ENCODE results near the gene GINS2.

GINS2 gene

DNA sequence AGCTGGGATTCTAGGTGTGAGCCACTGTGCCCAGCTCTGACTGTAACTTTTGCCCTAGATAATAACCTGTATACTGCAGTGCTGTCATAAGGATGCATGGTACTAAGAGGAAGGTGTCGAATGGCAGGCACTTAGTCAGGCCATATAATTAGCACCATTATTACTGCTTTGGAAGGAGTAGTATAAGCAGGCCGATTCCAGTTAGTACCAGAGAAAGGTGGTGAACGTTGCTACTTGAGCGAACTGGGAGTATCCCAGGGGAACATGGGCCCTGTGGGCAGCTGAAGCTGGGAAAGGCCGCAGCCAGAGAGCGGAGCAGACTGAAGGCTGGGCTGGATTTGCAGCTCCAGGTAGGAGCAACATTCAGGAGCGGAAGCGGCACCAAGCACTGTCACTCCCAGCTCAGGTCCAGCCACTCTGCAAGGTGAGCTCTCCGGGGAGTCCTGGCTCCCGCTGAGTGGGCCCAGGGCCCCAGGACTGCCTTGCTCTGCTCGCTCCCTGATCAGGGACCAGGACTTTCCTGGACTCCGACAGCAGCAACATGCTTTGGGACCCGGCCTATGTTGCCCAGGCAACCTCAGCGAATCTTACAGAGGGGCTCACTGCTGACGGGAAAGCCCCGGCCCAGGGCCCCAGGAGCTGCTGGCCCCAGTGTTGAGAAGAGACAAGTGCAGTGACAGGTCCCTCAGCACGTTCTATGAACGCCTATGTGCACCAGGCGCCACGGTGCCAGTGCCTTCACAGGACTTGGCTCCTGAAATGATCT is 33.6 kb upstream of the GINS2 start:
- TF ChIP-seq GATA3 (IDR thresholded peaks at IDR 0.05; ENCODE audit: low read depth, low read length) (no peak), GATA2 (IDR thresholded peaks at IDR 0.05; ENCODE audit: low read depth, low read length) (no peak)

DNA sequence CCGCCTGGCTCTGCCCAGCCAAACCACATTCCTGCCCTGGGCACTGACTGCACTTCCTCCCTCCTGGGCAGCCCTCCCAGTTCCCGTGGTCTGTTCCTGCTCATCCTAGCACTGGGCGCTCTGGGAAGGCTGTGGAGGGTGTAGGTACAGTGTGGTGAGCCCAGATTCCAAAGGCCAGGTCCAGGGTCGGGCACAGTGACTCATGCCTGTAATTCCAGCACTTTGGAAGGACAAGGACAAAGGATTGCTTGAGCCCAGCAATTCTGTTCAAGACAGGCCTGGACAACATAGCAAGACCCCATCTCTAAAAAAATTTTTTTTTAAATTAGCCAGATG is 31.5 kb upstream of the GINS2 start:
- no peak for TF ChIP-seq GATA2 (IDR thresholded peaks at IDR 0.05; ENCODE audit: low read depth, low read length)
- TF ChIP-seq GATA3 (IDR thresholded peaks at IDR 0.05; ENCODE audit: low read depth, low read length): no peak

DNA sequence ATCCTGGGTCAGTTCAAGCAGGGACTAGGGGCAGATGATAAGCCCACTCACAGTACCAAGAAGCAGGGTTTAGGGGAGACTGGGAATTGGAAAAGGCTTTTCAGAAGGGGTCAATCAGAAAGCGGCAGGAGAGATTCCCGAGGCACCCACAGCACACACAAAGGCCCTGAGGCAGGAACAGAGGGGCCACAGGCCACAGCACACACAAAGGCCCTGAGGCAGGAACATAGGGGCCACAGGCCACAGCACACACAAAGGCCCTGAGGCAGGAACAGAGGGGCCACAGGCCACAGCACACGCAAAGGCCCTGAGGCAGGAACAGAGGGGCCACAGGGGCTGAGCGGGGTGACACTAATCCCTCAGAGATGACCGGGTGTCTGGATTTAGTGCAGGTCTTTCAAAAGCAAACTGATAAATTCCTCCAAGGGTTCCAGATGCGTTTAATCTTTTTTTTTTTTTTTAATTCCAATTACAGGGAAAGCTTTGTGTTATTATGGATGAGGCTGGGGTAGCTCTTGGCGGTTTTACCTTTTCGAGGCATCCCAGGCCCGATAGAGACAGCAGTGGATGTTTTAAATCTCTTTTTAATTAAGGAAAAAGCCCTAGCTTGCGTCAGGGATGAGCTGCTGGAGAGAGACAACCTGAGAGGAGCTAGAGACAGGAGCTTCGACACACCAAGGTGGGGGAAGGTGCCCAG is 31.0 kb upstream of the GINS2 start:
- TF ChIP-seq GATA2 (IDR thresholded peaks at IDR 0.05; ENCODE audit: low read depth, low read length) (no peak), GATA3 (IDR thresholded peaks at IDR 0.05; ENCODE audit: low read depth, low read length) (no peak)

DNA sequence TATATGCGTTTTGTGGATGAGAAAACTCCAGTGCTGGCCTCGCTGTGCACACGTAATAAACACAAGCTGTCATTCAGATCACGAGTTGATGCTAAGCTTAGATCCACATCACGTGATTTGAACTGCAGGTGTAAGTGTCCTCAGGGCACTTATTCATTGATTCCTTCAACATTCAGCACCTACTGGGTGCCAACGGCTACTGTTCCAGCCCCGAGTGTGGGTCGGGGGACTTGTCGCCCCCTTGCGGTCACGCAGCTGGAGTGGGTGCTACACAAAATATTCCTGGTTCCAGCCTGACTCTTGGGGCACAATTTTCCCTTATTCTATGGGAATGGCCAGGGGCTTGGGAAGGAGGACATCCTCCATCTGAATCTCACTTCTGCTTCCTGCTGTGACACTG is 29.9 kb upstream of the GINS2 start:
- TF ChIP-seq GATA3 (IDR thresholded peaks at IDR 0.05; ENCODE audit: low read depth, low read length) (no peak), GATA2 (IDR thresholded peaks at IDR 0.05; ENCODE audit: low read depth, low read length) (no peak)

- TF ChIP-seq GATA3 (IDR thresholded peaks at IDR 0.05; ENCODE audit: low read depth, low read length): no peak
- TF ChIP-seq GATA2 (IDR thresholded peaks at IDR 0.05; ENCODE audit: low read depth, low read length): no peak
Observed at GRCh38 chr16:85718153-85718477, 29.4 kb upstream of the GINS2 start.

DNA sequence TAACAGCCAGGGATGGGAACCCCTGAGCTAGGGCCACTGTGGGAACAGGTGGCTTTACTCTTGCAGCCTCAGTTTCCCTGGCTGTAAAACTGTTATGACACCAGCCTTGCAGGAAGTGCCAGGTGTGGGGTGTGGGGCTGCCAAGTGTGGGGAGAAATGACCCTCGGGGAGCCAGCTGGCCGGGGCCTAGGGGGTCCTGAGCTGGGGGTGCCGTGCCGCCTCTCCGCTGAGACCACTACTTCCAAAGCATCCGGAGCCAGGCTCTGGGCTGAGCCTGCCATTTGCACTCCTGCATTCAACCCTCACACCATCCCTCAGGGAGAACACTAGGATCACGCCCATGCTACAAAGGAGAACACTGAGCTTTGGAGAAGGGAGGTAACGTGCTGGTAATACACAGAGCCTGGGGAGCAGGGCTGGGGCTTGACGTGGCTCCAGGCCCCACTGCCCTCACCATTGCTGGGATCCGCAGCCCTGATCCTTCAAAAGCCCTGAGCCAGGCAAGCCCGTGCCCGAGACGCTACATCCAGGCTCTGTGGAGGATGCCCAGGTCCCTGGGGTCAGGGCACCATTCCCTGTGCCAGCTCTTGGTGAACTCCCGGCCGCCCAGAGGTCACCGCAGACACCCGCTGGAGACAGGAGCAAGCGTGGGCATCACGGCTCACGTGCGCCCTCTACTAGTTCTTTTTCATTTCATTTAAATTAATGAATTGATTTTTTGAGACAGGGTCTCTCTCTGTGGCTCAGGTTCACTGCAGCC is 28.8 kb upstream of the GINS2 start:
- no peak for TF ChIP-seq GATA3 (IDR thresholded peaks at IDR 0.05; ENCODE audit: low read depth, low read length)

DNA sequence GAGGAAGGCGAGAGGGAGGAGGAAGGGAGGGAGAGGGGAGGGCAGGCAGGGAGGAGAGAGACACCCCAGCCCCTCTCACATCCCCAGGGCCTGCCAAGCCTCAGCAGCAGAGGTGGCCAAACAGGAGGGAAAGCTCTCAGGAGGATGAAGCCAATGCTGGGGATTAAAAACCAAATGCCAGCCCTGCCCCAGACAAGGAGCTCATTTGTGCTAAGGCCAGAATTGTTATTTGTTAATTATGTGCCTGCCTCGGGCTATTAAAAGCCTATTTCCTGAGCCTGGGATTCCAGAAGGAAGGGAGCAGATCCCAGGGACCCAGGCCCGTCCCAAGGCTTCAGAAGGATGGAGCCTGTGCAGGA is 27.9 kb upstream of the GINS2 start:
- no peak for TF ChIP-seq GATA2 (IDR thresholded peaks at IDR 0.05; ENCODE audit: low read depth, low read length)
- no peak for TF ChIP-seq GATA3 (IDR thresholded peaks at IDR 0.05; ENCODE audit: low read depth, low read length)

GRCh38 chr16:85716022-85716679 is 27.4 kb upstream of the GINS2 start:
- no peak for TF ChIP-seq GATA3 (IDR thresholded peaks at IDR 0.05; ENCODE audit: low read depth, low read length)
- TF ChIP-seq GATA2 (IDR thresholded peaks at IDR 0.05; ENCODE audit: low read depth, low read length): no peak

DNA sequence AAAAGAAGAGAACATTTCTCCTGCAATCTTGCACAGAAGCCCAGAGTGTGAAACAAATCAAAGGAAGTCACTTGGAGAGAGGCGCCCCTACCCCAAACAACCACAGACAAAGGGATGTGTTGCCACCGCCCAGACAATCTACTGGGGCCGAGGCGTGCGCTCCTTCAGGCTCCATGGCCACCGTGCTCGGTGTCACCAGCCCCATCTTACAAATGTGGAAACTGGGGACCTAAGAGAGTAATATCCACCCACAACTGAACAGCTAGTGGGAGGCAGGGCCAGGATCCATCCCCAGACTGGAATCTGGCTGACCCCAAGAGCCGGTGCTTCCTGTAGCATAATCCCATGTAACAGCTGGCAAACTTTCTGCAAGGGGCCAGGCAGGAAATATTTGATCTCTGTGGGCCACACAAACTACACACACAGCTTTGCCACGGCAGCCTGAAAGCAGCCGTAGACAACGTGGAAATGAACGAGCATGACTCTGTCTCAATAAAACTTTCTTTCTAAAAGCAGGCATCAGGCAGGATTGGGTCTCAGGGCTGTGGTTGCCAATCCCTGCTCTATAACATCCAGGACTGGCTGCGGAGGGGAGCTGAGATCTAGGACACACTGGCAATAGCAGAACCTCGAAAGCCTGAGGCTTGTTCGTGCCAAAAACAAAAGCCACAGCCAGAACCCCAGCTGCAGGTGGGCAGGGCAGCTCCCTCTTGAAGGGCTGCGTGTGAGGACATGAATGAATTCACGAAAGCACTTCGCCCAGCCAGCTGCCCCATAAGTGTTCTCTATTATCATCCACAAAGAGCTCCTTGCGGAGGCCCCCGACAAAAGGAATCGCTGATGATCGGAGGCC is 26.6 kb upstream of the GINS2 start:
- TF ChIP-seq GATA3 (IDR thresholded peaks at IDR 0.05; ENCODE audit: low read depth, low read length) (no peak), GATA2 (IDR thresholded peaks at IDR 0.05; ENCODE audit: low read depth, low read length) (no peak)

DNA sequence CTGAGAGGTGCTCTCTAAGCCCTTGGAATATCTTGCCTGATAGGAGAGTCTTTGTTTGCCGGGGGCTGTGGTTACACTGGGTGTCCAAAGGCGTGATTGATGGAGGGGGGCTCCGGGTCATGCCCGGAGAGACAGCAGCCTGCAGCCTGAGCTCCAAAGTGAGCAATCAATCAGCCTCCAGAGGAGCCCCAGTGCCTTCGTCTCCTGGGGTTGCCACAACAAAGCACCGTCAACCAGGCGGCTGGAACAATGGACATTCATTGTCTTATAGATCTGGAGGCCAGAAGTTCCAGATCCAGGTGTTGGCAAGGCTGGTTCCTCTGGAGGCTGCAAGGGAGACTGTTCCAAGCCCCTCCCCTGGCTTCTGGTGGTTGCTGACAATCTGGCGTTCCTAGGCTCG is 24.0 kb upstream of the GINS2 start:
- no peak for TF ChIP-seq GATA3 (IDR thresholded peaks at IDR 0.05; ENCODE audit: low read depth, low read length)
- no peak for TF ChIP-seq GATA2 (IDR thresholded peaks at IDR 0.05; ENCODE audit: low read depth, low read length)

DNA sequence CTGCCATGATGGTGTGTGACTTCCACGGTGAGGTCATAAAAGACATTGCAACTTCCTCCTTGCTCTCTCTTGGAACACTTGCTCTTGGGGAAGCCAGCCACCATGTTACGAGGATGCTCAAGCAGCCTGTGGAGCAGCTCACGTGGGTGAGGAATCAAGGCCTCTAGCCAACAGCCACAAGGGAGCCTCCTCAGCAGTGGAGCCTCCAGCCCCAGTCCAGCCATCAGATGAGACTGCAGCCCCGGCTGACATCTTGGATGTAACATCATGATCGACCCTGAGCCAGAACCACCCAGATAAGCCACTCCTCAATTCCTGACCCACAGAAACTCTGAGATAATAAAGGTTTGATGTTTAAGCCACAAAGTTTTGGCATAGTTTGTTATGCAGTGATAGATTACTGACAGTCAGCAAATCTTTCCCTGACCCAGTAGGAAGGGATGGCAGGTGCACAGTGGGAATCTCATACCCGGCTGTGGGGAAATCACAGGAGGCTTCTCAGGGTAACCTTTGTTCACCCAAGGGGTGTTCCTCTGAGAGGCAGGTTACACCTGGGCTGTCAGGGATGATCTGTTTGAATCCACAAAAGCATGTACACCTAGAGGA is 23.3 kb upstream of the GINS2 start:
- TF ChIP-seq GATA3 (IDR thresholded peaks at IDR 0.05; ENCODE audit: low read depth, low read length) (no peak), GATA2 (IDR thresholded peaks at IDR 0.05; ENCODE audit: low read depth, low read length) (no peak)

- TF ChIP-seq GATA3 (IDR thresholded peaks at IDR 0.05; ENCODE audit: low read depth, low read length) (no peak), GATA2 (IDR thresholded peaks at IDR 0.05; ENCODE audit: low read depth, low read length) (no peak)
Observed at GRCh38 chr16:85710732-85711131, 22.0 kb upstream of the GINS2 start.
